ENCODE measurements around the gene LMBR1. TPM values are rescaled to one million over a fixed set of nuclear protein-coding genes. Genes with fewer than 3 reads are reported as not detected.

The LMBR1 gene
- total and polyA plus RNA-seq, 2 donors (not counting 3 experiments of a cell fraction or from before 2014, with no cell fraction given), result 14.0 to 72.9 TPM

DNA sequence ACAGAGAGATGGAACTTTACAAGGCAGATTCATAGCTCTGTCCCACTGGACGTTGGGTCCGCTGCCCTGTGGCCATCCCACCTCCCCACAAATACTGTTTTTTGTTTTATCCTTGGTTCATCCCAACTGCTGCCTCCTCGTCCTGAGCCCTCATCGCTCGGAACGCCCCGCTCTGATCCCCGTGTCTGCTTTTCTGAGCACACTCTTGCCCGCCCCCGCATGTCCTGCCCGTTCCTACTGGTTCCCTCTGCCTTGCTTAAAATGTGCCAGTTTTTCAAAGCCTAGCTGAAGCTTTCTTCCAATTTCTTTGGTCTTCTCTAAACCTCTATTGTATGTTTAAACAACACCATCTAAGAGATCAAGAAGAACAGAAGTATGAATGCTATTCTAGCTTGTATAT lies 233.0 kb downstream of the LMBR1 start:
- POLR2A ChIA-PET, result no interaction called here
- H2AFZ ChIP-seq (ENCODE audit: low read depth, low read length), result no peak overlapping the region
- H3K9me3 ChIP-seq (replicated peaks; ENCODE audit: control insufficient read depth, insufficient read depth, low read length), result no peaks in the 10 kb centered on the region
- dilution Hi-C loops (cut with MboI; ENCODE audit: extremely low pct_ligation_motif_present, low sequenced_read_pairs) (no loop called here), intact Hi-C loops (cut with micrococcal nuclease) (no loop called here)
- no peak for FAIRE-seq
- H3K9ac ChIP-seq (replicated peaks; ENCODE audit: extremely low read depth, insufficient read depth, low read length), result no peak overlapping the region
- no peaks in the 10 kb centered on the region for H3K9me1 ChIP-seq (replicated peaks; ENCODE audit: control insufficient read depth, extremely low read depth, insufficient read depth, low read length)
- H3K4me2 ChIP-seq (ENCODE audit: insufficient read depth, low read length), result no peak overlapping the region
- H3K4me3 ChIP-seq (replicated peaks in 1 of 3; ENCODE audit: insufficient read depth in 1 of 3, low read depth in 1 of 3, low read length in 3 of 3), result no peak overlapping the region
- TF ChIP-seq POLR2AphosphoS5 (IDR thresholded peaks at IDR 0.05; ENCODE audit: insufficient read depth, low read depth, low read length), result no peak
- TF ChIP-seq GATA2 (IDR thresholded peaks at IDR 0.05; ENCODE audit: insufficient read depth, insufficient read length, low read depth, low read length), result no peak
- TF ChIP-seq FOS (IDR thresholded peaks at IDR 0.05; ENCODE audit: borderline replicate concordance, insufficient read depth, low read length), result no peak
- TF ChIP-seq POLR2A (IDR thresholded peaks at IDR 0.05; ENCODE audit: low read depth, low read length), result no peak
- TF ChIP-seq EZH2 (IDR thresholded peaks at IDR 0.05; ENCODE audit: borderline replicate concordance, low read depth, low read length, severe bottlenecking), result no peak
- TF ChIP-seq, protein P1, sequence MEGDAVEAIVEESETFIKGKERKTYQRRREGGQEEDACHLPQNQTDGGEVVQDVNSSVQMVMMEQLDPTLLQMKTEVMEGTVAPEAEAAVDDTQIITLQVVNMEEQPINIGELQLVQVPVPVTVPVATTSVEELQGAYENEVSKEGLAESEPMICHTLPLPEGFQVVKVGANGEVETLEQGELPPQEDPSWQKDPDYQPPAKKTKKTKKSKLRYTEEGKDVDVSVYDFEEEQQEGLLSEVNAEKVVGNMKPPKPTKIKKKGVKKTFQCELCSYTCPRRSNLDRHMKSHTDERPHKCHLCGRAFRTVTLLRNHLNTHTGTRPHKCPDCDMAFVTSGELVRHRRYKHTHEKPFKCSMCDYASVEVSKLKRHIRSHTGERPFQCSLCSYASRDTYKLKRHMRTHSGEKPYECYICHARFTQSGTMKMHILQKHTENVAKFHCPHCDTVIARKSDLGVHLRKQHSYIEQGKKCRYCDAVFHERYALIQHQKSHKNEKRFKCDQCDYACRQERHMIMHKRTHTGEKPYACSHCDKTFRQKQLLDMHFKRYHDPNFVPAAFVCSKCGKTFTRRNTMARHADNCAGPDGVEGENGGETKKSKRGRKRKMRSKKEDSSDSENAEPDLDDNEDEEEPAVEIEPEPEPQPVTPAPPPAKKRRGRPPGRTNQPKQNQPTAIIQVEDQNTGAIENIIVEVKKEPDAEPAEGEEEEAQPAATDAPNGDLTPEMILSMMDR (IDR thresholded peaks at IDR 0.05; ENCODE audit: extremely low read depth in 1 of 2, insufficient read depth in 1 of 2, low read depth in 1 of 2, low read length in 2 of 2), result no peak
- TF ChIP-seq, protein P2, sequence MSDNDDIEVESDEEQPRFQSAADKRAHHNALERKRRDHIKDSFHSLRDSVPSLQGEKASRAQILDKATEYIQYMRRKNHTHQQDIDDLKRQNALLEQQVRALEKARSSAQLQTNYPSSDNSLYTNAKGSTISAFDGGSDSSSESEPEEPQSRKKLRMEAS (IDR thresholded peaks at IDR 0.05; ENCODE audit: insufficient read depth, insufficient read length), result no peak
- no peak for TF ChIP-seq MYC (IDR thresholded peaks at IDR 0.05; ENCODE audit: low read depth, low read length)
- no peak for TF ChIP-seq JUN (IDR thresholded peaks at IDR 0.05; ENCODE audit: borderline replicate concordance, insufficient read depth, insufficient read length, low read depth)
- H3K36me3 ChIP-seq (ENCODE audit: control insufficient read depth in 2 of 2, extremely low read depth in 1 of 2, insufficient read depth in 2 of 2, low read length in 2 of 2), result no peaks in the 10 kb centered on the region
- no peaks in the 10 kb centered on the region for H4K20me1 ChIP-seq (replicated peaks; ENCODE audit: control insufficient read depth, extremely low read depth, insufficient read depth, low read length)
- CTCF ChIA-PET, result interaction anchor here (1.1 kb wide), 1 partner anchor 29 kb away, joined by 3 read pairs; no protein-coding TSS in a partner anchor
- H3K4me1 ChIP-seq (ENCODE audit: control insufficient read depth, extremely low read depth, insufficient read depth, low read length), result no peaks in the 10 kb centered on the region
- no peaks in the 10 kb centered on the region for H3K27me3 ChIP-seq (ENCODE audit: control insufficient read depth in 2 of 2, insufficient read depth in 2 of 2, low read length in 2 of 2)
- no peak for DNase-seq (ENCODE audit: low read depth, low spot score)
- BruUV-seq (replicated peaks), result no TSS peak
- H3K79me2 ChIP-seq (ENCODE audit: control insufficient read depth, insufficient read depth, low read length), result no peaks in the 10 kb centered on the region
- H3K27ac ChIP-seq (ENCODE audit: insufficient read depth, low read depth, low read length), result no peak overlapping the region

Measured in endothelial cell of umbilical vein (primary cell).